Measurements from ENCODE around the gene SLC4A3.
A peak's percentile ranks its signal among the peaks of the same experiment; 100 is the strongest.
"Not testable (repeated sequence)": the region's sequence is repeated elsewhere in the genome, so short reads cannot be mapped to it uniquely, and the experiment has no call there.

The SLC4A3 gene

GRCh38 chr2:219679041-219679440, 51.6 kb downstream of the SLC4A3 start:
- Histone ChIP-seq H3K36me3 (ENCODE audit: control insufficient read depth in 4 of 4, insufficient read depth in 4 of 4, low read length in 3 of 4) (no peaks in the 10 kb centered on the region), H3K27me3 (replicated peaks in 2 of 5; ENCODE audit: control insufficient read depth in 4 of 5, insufficient read depth in 5 of 5, low read length in 4 of 5) (peaks cover 0 to 17% (median 4%) of the 10 kb centered on the region in 5 experiments), H3K9me3 (ENCODE audit: control extremely low read depth in 1 of 5, control insufficient read depth in 4 of 5, insufficient read depth in 2 of 5, low read depth in 1 of 5, low read length in 4 of 5) (peaks cover 0 to 4% (median 0%) of the 10 kb centered on the region in 5 experiments), H3K4me3 (ENCODE audit: control insufficient read depth in 1 of 7, extremely low read depth in 1 of 7, insufficient read depth in 4 of 7, low read depth in 2 of 7, low read length in 6 of 7) (no peak overlapping the region), H3K27ac (ENCODE audit: insufficient read depth in 1 of 2, low read depth in 1 of 2, low read length in 2 of 2, poor library complexity in 1 of 2, severe bottlenecking in 2 of 2) (no peak overlapping the region), H3K4me1 (ENCODE audit: control extremely low read depth in 1 of 4, control insufficient read depth in 4 of 4, insufficient read depth in 4 of 4, low read length in 3 of 4) (no peaks in the 10 kb centered on the region)
- DNase-seq, result no peak
- POLR2A ChIA-PET, result no interaction called here
- CTCF ChIA-PET, result no interaction called here
- WGBS (ENCODE audit: insufficient coverage), result 93% methylated on average over 3 of the region's 3 CpGs

- H3K4me3 ChIP-seq (ENCODE audit: control insufficient read depth in 1 of 7, extremely low read depth in 1 of 7, insufficient read depth in 4 of 7, low read depth in 2 of 7, low read length in 6 of 7), result no peak overlapping the region
- H3K27ac ChIP-seq (ENCODE audit: insufficient read depth in 1 of 2, low read depth in 1 of 2, low read length in 2 of 2, poor library complexity in 1 of 2, severe bottlenecking in 2 of 2), result no peak overlapping the region
- DNase-seq, result no peak
- no peaks in the 10 kb centered on the region for H3K36me3 ChIP-seq (ENCODE audit: control insufficient read depth in 4 of 4, insufficient read depth in 4 of 4, low read length in 3 of 4)
- ChIA-PET CTCF (no interaction called here), POLR2A (no interaction called here)
- 100% methylated on average over 1 of the region's 1 CpG for WGBS (ENCODE audit: insufficient coverage)
- peaks cover 0 to 19% (median 4%) of the 10 kb centered on the region in 5 experiments for H3K27me3 ChIP-seq (replicated peaks in 2 of 5; ENCODE audit: control insufficient read depth in 4 of 5, insufficient read depth in 5 of 5, low read length in 4 of 5)
- H3K4me1 ChIP-seq (ENCODE audit: control extremely low read depth in 1 of 4, control insufficient read depth in 4 of 4, insufficient read depth in 4 of 4, low read length in 3 of 4), result no peaks in the 10 kb centered on the region
- peaks cover 0 to 4% (median 0%) of the 10 kb centered on the region in 5 experiments for H3K9me3 ChIP-seq (ENCODE audit: control extremely low read depth in 1 of 5, control insufficient read depth in 4 of 5, insufficient read depth in 2 of 5, low read depth in 1 of 5, low read length in 4 of 5)
Observed at GRCh38 chr2:219679571-219679970, 52.1 kb downstream of the SLC4A3 start.

GRCh38 chr2:219680958-219681693, 53.7 kb downstream of the SLC4A3 start:
- CTCF ChIA-PET, result no interaction called here
- H3K4me3 ChIP-seq (ENCODE audit: control insufficient read depth in 1 of 7, extremely low read depth in 1 of 7, insufficient read depth in 4 of 7, low read depth in 2 of 7, low read length in 6 of 7), result no peak overlapping the region
- peaks cover 0 to 4% (median 0%) of the 10 kb centered on the region in 5 experiments for H3K9me3 ChIP-seq (ENCODE audit: control extremely low read depth in 1 of 5, control insufficient read depth in 4 of 5, insufficient read depth in 2 of 5, low read depth in 1 of 5, low read length in 4 of 5)
- DNase-seq, result no peak
- H3K4me1 ChIP-seq (ENCODE audit: control extremely low read depth in 1 of 4, control insufficient read depth in 4 of 4, insufficient read depth in 4 of 4, low read length in 3 of 4), result peaks cover 0 to 6% (median 0%) of the 10 kb centered on the region in 4 experiments
- 73% methylated on average over 3 of the region's 4 CpGs for WGBS (ENCODE audit: insufficient coverage)
- H3K27ac ChIP-seq (ENCODE audit: insufficient read depth in 1 of 2, low read depth in 1 of 2, low read length in 2 of 2, poor library complexity in 1 of 2, severe bottlenecking in 2 of 2), result no peak overlapping the region
- POLR2A ChIA-PET, result no interaction called here
- H3K27me3 ChIP-seq (replicated peaks in 2 of 5; ENCODE audit: control insufficient read depth in 4 of 5, insufficient read depth in 5 of 5, low read length in 4 of 5), result peaks cover 0 to 26% (median 9%) of the 10 kb centered on the region in 5 experiments
- no peaks in the 10 kb centered on the region for H3K36me3 ChIP-seq (ENCODE audit: control insufficient read depth in 4 of 4, insufficient read depth in 4 of 4, low read length in 3 of 4)

- CTCF ChIA-PET, result no interaction called here
- WGBS (ENCODE audit: insufficient coverage), result 91% methylated on average over 6 of the region's 6 CpGs
- Histone ChIP-seq H3K27ac (ENCODE audit: insufficient read depth in 1 of 2, low read depth in 1 of 2, low read length in 2 of 2, poor library complexity in 1 of 2, severe bottlenecking in 2 of 2) (no peak overlapping the region), H3K4me3 (ENCODE audit: control insufficient read depth in 1 of 7, extremely low read depth in 1 of 7, insufficient read depth in 4 of 7, low read depth in 2 of 7, low read length in 6 of 7) (no peak overlapping the region), H3K36me3 (ENCODE audit: control insufficient read depth in 4 of 4, insufficient read depth in 4 of 4, low read length in 3 of 4) (no peaks in the 10 kb centered on the region), H3K4me1 (ENCODE audit: control extremely low read depth in 1 of 4, control insufficient read depth in 4 of 4, insufficient read depth in 4 of 4, low read length in 3 of 4) (peaks cover 0 to 6% (median 0%) of the 10 kb centered on the region in 4 experiments), H3K27me3 (replicated peaks in 2 of 5; ENCODE audit: control insufficient read depth in 4 of 5, insufficient read depth in 5 of 5, low read length in 4 of 5) (peaks cover 0 to 26% (median 12%) of the 10 kb centered on the region in 5 experiments), H3K9me3 (ENCODE audit: control extremely low read depth in 1 of 5, control insufficient read depth in 4 of 5, insufficient read depth in 2 of 5, low read depth in 1 of 5, low read length in 4 of 5) (peaks cover 0 to 4% (median 0%) of the 10 kb centered on the region in 5 experiments)
- POLR2A ChIA-PET, result no interaction called here
- DNase-seq, result no peak
Observed at GRCh38 chr2:219681694-219682300, 54.4 kb downstream of the SLC4A3 start.

- H3K9me3 ChIP-seq (ENCODE audit: control extremely low read depth in 1 of 5, control insufficient read depth in 4 of 5, insufficient read depth in 2 of 5, low read depth in 1 of 5, low read length in 4 of 5); H3K27ac ChIP-seq (ENCODE audit: insufficient read depth in 1 of 2, low read depth in 1 of 2, low read length in 2 of 2, poor library complexity in 1 of 2, severe bottlenecking in 2 of 2); DNase-seq; H3K4me1 ChIP-seq (ENCODE audit: control extremely low read depth in 1 of 4, control insufficient read depth in 4 of 4, insufficient read depth in 4 of 4, low read length in 3 of 4); POLR2A ChIA-PET; H3K36me3 ChIP-seq (ENCODE audit: control insufficient read depth in 4 of 4, insufficient read depth in 4 of 4, low read length in 3 of 4); CTCF ChIA-PET; H3K4me3 ChIP-seq (ENCODE audit: control insufficient read depth in 1 of 7, extremely low read depth in 1 of 7, insufficient read depth in 4 of 7, low read depth in 2 of 7, low read length in 6 of 7): not testable (repeated sequence)
- whole genome bisulfite sequencing (ENCODE audit: insufficient coverage), result no CpG with 5 or more reads among the region's 2 CpGs
- H3K27me3 ChIP-seq (replicated peaks in 2 of 5; ENCODE audit: control insufficient read depth in 4 of 5, insufficient read depth in 5 of 5, low read length in 4 of 5), result peaks cover 0 to 31% (median 12%) of the 10 kb centered on the region in 5 experiments
Observed at GRCh38 chr2:219683474-219683873, 56.0 kb downstream of the SLC4A3 start.

- peaks cover 0 to 6% (median 0%) of the 10 kb centered on the region in 4 experiments for H3K4me1 ChIP-seq (ENCODE audit: control extremely low read depth in 1 of 4, control insufficient read depth in 4 of 4, insufficient read depth in 4 of 4, low read length in 3 of 4)
- peak in 1 of 3 donors; percentile 6 for DNase-seq
- 28% methylated on average over 17 of the region's 18 CpGs for WGBS (ENCODE audit: insufficient coverage)
- no peak overlapping the region for H3K27ac ChIP-seq (ENCODE audit: insufficient read depth in 1 of 2, low read depth in 1 of 2, low read length in 2 of 2, poor library complexity in 1 of 2, severe bottlenecking in 2 of 2)
- peaks cover 0 to 32% (median 12%) of the 10 kb centered on the region in 5 experiments for H3K27me3 ChIP-seq (replicated peaks in 2 of 5; ENCODE audit: control insufficient read depth in 4 of 5, insufficient read depth in 5 of 5, low read length in 4 of 5)
- peak overlapping the region in 4 of 7 experiments; percentile 27 to 67 (median 52) for H3K4me3 ChIP-seq (ENCODE audit: control insufficient read depth in 1 of 7, extremely low read depth in 1 of 7, insufficient read depth in 4 of 7, low read depth in 2 of 7, low read length in 6 of 7)
- CTCF ChIA-PET, result interaction anchor here (1.4 kb wide), 1 partner anchor 144 kb away, joined by 3 read pairs; no protein-coding TSS in a partner anchor
- H3K9me3 ChIP-seq (ENCODE audit: control extremely low read depth in 1 of 5, control insufficient read depth in 4 of 5, insufficient read depth in 2 of 5, low read depth in 1 of 5, low read length in 4 of 5), result peaks cover 0 to 4% (median 0%) of the 10 kb centered on the region in 5 experiments
- POLR2A ChIA-PET, result no interaction called here
- no peaks in the 10 kb centered on the region for H3K36me3 ChIP-seq (ENCODE audit: control insufficient read depth in 4 of 4, insufficient read depth in 4 of 4, low read length in 3 of 4)
Observed at GRCh38 chr2:219684721-219685689, 57.6 kb downstream of the SLC4A3 start.
